Measurements from ENCODE around the gene ADCK2. TPM values are rescaled to one million over a fixed set of nuclear protein-coding genes. Genes with fewer than 3 reads are reported as not detected.
"Not testable (repeated sequence)": the region's sequence is repeated elsewhere in the genome, so short reads cannot be mapped to it uniquely, and the experiment has no call there.

Gene ADCK2
- total and polyA plus RNA-seq, 12 donors: 6.8 to 33.9 (median 12.8) TPM

- TF ChIP-seq POLR2A (IDR thresholded peaks at IDR 0.05) (no peak), CTCF (IDR thresholded peaks at IDR 0.05) (no peak)
- DNase-seq: no peak
- Histone ChIP-seq H3K36me3 (replicated peaks in 1 of 2) (no peaks in the 10 kb centered on the region), H3K27ac (no peak overlapping the region), H3K27me3 (no peaks in the 10 kb centered on the region), H3K4me3 (no peak overlapping the region), H3K4me1 (replicated peaks in 1 of 2) (no peaks in the 10 kb centered on the region), H3K9me3 (replicated peaks in 1 of 3) (no peaks in the 10 kb centered on the region)
- 63 to 80% (median 72%) methylated on average over 1 of the region's 1 CpG for WGBS, 4 donors
- intact Hi-C loops (cut with DNase I): no loop called here
Observed at GRCh38 chr7:140667476-140667875, 5.3 kb upstream of the ADCK2 start.

GRCh38 chr7:140668641-140669040, 4.1 kb upstream of the ADCK2 start:
- H3K27ac ChIP-seq: no peak overlapping the region
- no peaks in the 10 kb centered on the region for H3K27me3 ChIP-seq
- DNase-seq: no peak
- TF ChIP-seq CTCF (IDR thresholded peaks at IDR 0.05): no peak
- no peak for TF ChIP-seq POLR2A (IDR thresholded peaks at IDR 0.05)
- H3K36me3 ChIP-seq (replicated peaks in 1 of 2): no peaks in the 10 kb centered on the region
- no peaks in the 10 kb centered on the region for H3K4me1 ChIP-seq (replicated peaks in 1 of 2)
- intact Hi-C loops (cut with DNase I): no loop called here
- H3K9me3 ChIP-seq (replicated peaks in 1 of 3): no peaks in the 10 kb centered on the region
- H3K4me3 ChIP-seq: no peak overlapping the region
- 77 to 94% (median 80%) methylated on average over 1 of the region's 1 CpG for WGBS, 4 donors

- TF ChIP-seq POLR2A (IDR thresholded peaks at IDR 0.05): no peak
- TF ChIP-seq CTCF (IDR thresholded peaks at IDR 0.05): no peak
- intact Hi-C loops (cut with DNase I): no loop called here
- Histone ChIP-seq H3K27ac (no peak overlapping the region), H3K36me3 (replicated peaks in 1 of 2) (no peaks in the 10 kb centered on the region), H3K27me3 (no peaks in the 10 kb centered on the region), H3K4me1 (replicated peaks in 1 of 2) (no peaks in the 10 kb centered on the region), H3K9me3 (replicated peaks in 1 of 3) (no peaks in the 10 kb centered on the region), H3K4me3 (no peak overlapping the region)
- DNase-seq: no peak
- WGBS, 4 donors: 69 to 80% (median 74%) methylated on average over 3 of the region's 3 CpGs
Observed at GRCh38 chr7:140669352-140669751, 3.4 kb upstream of the ADCK2 start.

GRCh38 chr7:140669862-140670261, 2.9 kb upstream of the ADCK2 start:
- DNase-seq: not testable (repeated sequence)

GRCh38 chr7:140670343-140670935, 2.3 kb upstream of the ADCK2 start:
- peaks cover 0 to 9% of the 10 kb centered on the region in 2 donors for H3K4me1 ChIP-seq (replicated peaks in 1 of 2)
- intact Hi-C loops (cut with DNase I): no loop called here
- no peak overlapping the region for H3K4me3 ChIP-seq
- 67 to 81% (median 73%) methylated on average over 4 of the region's 4 CpGs for WGBS, 4 donors
- H3K27me3 ChIP-seq: no peaks in the 10 kb centered on the region
- DNase-seq: no peak
- H3K36me3 ChIP-seq (replicated peaks in 1 of 2): no peaks in the 10 kb centered on the region
- TF ChIP-seq POLR2A (IDR thresholded peaks at IDR 0.05) (no peak), CTCF (IDR thresholded peaks at IDR 0.05) (no peak)
- H3K27ac ChIP-seq: no peak overlapping the region
- no peaks in the 10 kb centered on the region for H3K9me3 ChIP-seq (replicated peaks in 1 of 3)

More at GRCh38 chr7:140669862-140670261, 2.9 kb upstream of the ADCK2 start:
- H3K9me3 ChIP-seq (replicated peaks in 1 of 3); H3K4me3 ChIP-seq; H3K36me3 ChIP-seq (replicated peaks in 1 of 2); H3K4me1 ChIP-seq (replicated peaks in 1 of 2); intact Hi-C loops (cut with DNase I); H3K27ac ChIP-seq; H3K27me3 ChIP-seq: not testable (repeated sequence)
- 88 to 94% (median 92%) methylated on average over 9 to 10 of the region's 10 CpGs for WGBS, 4 donors
